Measurements from ENCODE around the gene MYZAP. TPM values are rescaled to one million over a fixed set of nuclear protein-coding genes. Genes with fewer than 3 reads are reported as not detected.

The MYZAP gene
- total RNA-seq, 1 experiment from 2014 or later: 1.1 TPM

DNA sequence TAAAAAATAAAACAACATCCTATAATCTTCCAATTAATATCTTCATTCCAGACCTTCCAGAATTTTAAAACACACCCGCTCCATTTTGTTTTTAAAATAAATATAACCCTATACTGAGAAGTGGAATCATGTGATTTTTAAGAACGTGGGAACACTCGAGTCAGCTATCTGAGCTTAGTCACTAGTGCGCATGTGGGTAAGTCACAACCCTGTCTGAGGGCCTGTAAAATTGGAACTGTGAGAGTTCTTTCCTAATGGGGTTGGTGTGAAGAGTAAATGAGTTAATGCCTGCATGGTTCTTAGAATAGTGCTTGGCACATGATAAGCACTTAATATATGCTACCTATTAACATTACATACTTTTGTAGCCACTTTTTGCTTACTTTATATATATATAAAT is 95.0 kb downstream of the MYZAP start:
- in situ Hi-C loops (cut with HindIII; ENCODE audit: low pct_unique_long_range_greater_than_20kb, low sequenced_read_pairs): loop anchor here (25.0 kb wide), 1 partner anchor 176 kb away; no protein-coding TSS in a partner anchor
- ATAC-seq: no peak
- no peaks in the 10 kb centered on the region for H3K9me3 ChIP-seq (ENCODE audit: control insufficient read depth, insufficient read depth, low read depth, low read length)
- no TSS peak for BruUV-seq (replicated peaks)
- intact Hi-C loops (cut with micrococcal nuclease; ENCODE audit: unreplicated experiment): no loop called here
- H3K27me3 ChIP-seq (ENCODE audit: control insufficient read depth, insufficient read depth, low read length): no peaks in the 10 kb centered on the region
- no peaks in the 10 kb centered on the region for H3K4me1 ChIP-seq (ENCODE audit: control insufficient read depth, insufficient read depth, low read length)
- no peak overlapping the region for H3K27ac ChIP-seq (ENCODE audit: low read length)
- ChIA-PET POLR2A (no interaction called here), CTCF (no interaction called here)
- H3K36me3 ChIP-seq (ENCODE audit: control insufficient read depth, insufficient read depth, low read length): no peaks in the 10 kb centered on the region
- TF ChIP-seq, protein P1, sequence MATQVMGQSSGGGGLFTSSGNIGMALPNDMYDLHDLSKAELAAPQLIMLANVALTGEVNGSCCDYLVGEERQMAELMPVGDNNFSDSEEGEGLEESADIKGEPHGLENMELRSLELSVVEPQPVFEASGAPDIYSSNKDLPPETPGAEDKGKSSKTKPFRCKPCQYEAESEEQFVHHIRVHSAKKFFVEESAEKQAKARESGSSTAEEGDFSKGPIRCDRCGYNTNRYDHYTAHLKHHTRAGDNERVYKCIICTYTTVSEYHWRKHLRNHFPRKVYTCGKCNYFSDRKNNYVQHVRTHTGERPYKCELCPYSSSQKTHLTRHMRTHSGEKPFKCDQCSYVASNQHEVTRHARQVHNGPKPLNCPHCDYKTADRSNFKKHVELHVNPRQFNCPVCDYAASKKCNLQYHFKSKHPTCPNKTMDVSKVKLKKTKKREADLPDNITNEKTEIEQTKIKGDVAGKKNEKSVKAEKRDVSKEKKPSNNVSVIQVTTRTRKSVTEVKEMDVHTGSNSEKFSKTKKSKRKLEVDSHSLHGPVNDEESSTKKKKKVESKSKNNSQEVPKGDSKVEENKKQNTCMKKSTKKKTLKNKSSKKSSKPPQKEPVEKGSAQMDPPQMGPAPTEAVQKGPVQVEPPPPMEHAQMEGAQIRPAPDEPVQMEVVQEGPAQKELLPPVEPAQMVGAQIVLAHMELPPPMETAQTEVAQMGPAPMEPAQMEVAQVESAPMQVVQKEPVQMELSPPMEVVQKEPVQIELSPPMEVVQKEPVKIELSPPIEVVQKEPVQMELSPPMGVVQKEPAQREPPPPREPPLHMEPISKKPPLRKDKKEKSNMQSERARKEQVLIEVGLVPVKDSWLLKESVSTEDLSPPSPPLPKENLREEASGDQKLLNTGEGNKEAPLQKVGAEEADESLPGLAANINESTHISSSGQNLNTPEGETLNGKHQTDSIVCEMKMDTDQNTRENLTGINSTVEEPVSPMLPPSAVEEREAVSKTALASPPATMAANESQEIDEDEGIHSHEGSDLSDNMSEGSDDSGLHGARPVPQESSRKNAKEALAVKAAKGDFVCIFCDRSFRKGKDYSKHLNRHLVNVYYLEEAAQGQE (IDR thresholded peaks at IDR 0.05; ENCODE audit: insufficient read depth in 1 of 2, low read depth in 2 of 2, low read length in 1 of 2): no peak
- no peak for TF ChIP-seq SIN3A (IDR thresholded peaks at IDR 0.05; ENCODE audit: borderline replicate concordance, insufficient read depth, low read depth, low read length)
- no peak for TF ChIP-seq TCF7L2 (IDR thresholded peaks at IDR 0.05; ENCODE audit: low read depth, low read length)
- TF ChIP-seq POLR2AphosphoS5 (IDR thresholded peaks at IDR 0.05; ENCODE audit: low read depth, low read length): no peak
- no peak for TF ChIP-seq CTCF (IDR thresholded peaks at IDR 0.05)
- DNase-seq (ENCODE audit: low read depth, low spot score): no peak
- H3K4me3 ChIP-seq (ENCODE audit: low read depth in 2 of 2, low read length in 2 of 2): no peak overlapping the region

GRCh38 chr15:57690341-57690966 is 98.8 kb downstream of the MYZAP start:
- Histone ChIP-seq H3K27me3 (ENCODE audit: control insufficient read depth, insufficient read depth, low read length) (no peaks in the 10 kb centered on the region; the same call in 1 of the 2 replicates), H3K4me1 (ENCODE audit: control insufficient read depth, insufficient read depth, low read length) (no peaks in the 10 kb centered on the region), H3K4me3 (ENCODE audit: low read depth in 2 of 2, low read length in 2 of 2) (no peak overlapping the region), H3K9me3 (ENCODE audit: control insufficient read depth, insufficient read depth, low read depth, low read length) (no peaks in the 10 kb centered on the region), H3K36me3 (ENCODE audit: control insufficient read depth, insufficient read depth, low read length) (no peaks in the 10 kb centered on the region), H3K27ac (ENCODE audit: low read length) (no peak overlapping the region)
- TF ChIP-seq POLR2AphosphoS5 (IDR thresholded peaks at IDR 0.05; ENCODE audit: low read depth, low read length) (no peak), CTCF (IDR thresholded peaks at IDR 0.05) (no peak), TCF7L2 (IDR thresholded peaks at IDR 0.05; ENCODE audit: low read depth, low read length) (no peak), SIN3A (IDR thresholded peaks at IDR 0.05; ENCODE audit: borderline replicate concordance, insufficient read depth, low read depth, low read length) (no peak)
- TF ChIP-seq, protein P1 (IDR thresholded peaks at IDR 0.05; ENCODE audit: insufficient read depth in 1 of 2, low read depth in 2 of 2, low read length in 1 of 2): no peak
- CTCF ChIA-PET: no interaction called here
- in situ Hi-C loops (cut with HindIII; ENCODE audit: low pct_unique_long_range_greater_than_20kb, low sequenced_read_pairs) (loop anchor here (25.0 kb wide), 1 partner anchor 172 kb away; no protein-coding TSS in a partner anchor), intact Hi-C loops (cut with micrococcal nuclease; ENCODE audit: unreplicated experiment) (no loop called here)
- no peak for ATAC-seq
- BruUV-seq (replicated peaks): no TSS peak
- POLR2A ChIA-PET: no interaction called here
- no peak for DNase-seq (ENCODE audit: low read depth, low spot score)
